Astrocyte (in vitro differentiated cells and primary cell): ENCODE results near the gene RAB11B. TPM values are rescaled to one million over a fixed set of nuclear protein-coding genes. Genes with fewer than 3 reads are reported as not detected.

ENCODE experiments used
- DNase-seq: peaks from one replicate; pipeline ENCODE4 v3.0.0-alpha.2; 2010; ENCODE audit warnings: low read depth
- FAIRE-seq: peaks from 2 replicates; lab custom pipeline; 2011; peaks lifted over from hg19 to GRCh38; lab: Jason Lieb, UNC
- H2AFZ ChIP-seq: 2 replicates; pipeline ENCODE4 v1.6.0; 2012; ENCODE audit warnings: low read depth, low read length, inconsistent platforms
- H3K27ac ChIP-seq: 2 replicates; pipeline ENCODE4 v1.5.1; 2011; ENCODE audit warnings: low read depth, low read length, inconsistent platforms
- H3K27me3 ChIP-seq: 2 replicates; pipeline ENCODE4 v1.6.0; 2011; ENCODE audit warnings: low read length, inconsistent platforms; ENCODE audit not compliant: insufficient read depth
- H3K36me3 ChIP-seq: 2 replicates; pipeline ENCODE4 v1.5.1; 2011; ENCODE audit warnings: low read length, inconsistent platforms; ENCODE audit not compliant: insufficient read depth
- H3K4me1 ChIP-seq: 2 replicates; pipeline ENCODE4 v1.5.1; 2011; ENCODE audit warnings: low read length, inconsistent platforms; ENCODE audit not compliant: insufficient read depth
- H3K4me2 ChIP-seq: 2 replicates; pipeline ENCODE4 v1.6.0; 2012; ENCODE audit warnings: low read length, inconsistent platforms
- H3K4me3 ChIP-seq: 2 replicates; pipeline ENCODE4 v1.5.1; 2011; ENCODE audit warnings: low read depth, mild to moderate bottlenecking, low read length, inconsistent platforms; ENCODE audit not compliant: insufficient read depth
- H3K79me2 ChIP-seq: 2 replicates; pipeline ENCODE4 v1.6.0; 2012; ENCODE audit warnings: mild to moderate bottlenecking, low read length, inconsistent platforms; ENCODE audit not compliant: insufficient read depth
- H3K9ac ChIP-seq: 2 replicates; pipeline ENCODE4 v1.6.0; 2012; ENCODE audit warnings: mild to moderate bottlenecking, low read length, inconsistent platforms
- H3K9me3 ChIP-seq: 2 replicates; pipeline ENCODE4 v1.5.1; 2012; ENCODE audit warnings: low read depth, mild to moderate bottlenecking, low read length, inconsistent platforms; ENCODE audit not compliant: insufficient read depth
- H4K20me1 ChIP-seq: 2 replicates; pipeline ENCODE4 v1.6.0; 2012; ENCODE audit warnings: low read length, inconsistent platforms; ENCODE audit not compliant: insufficient read depth
- H3K27ac Mint-ChIP-seq: one replicate; pipeline ENCODE4 v1.8.0; 2021; ENCODE audit warnings: mild to moderate bottlenecking, mixed read lengths; ENCODE audit not compliant: unreplicated experiment
- H3K27me3 Mint-ChIP-seq: one replicate; pipeline ENCODE4 v1.8.0; 2021; ENCODE audit warnings: low read depth, mixed read lengths; ENCODE audit not compliant: unreplicated experiment
- H3K36me3 Mint-ChIP-seq: one replicate; pipeline ENCODE4 v1.8.0; 2021; ENCODE audit warnings: low read depth, mixed read lengths; ENCODE audit not compliant: unreplicated experiment
- H3K4me1 Mint-ChIP-seq: one replicate; pipeline ENCODE4 v1.8.0; 2021; ENCODE audit warnings: low read depth, mixed read lengths; ENCODE audit not compliant: unreplicated experiment
- H3K4me3 Mint-ChIP-seq: one replicate; pipeline ENCODE4 v1.8.0; 2021; ENCODE audit warnings: mild to moderate bottlenecking, moderate library complexity, mixed read lengths; ENCODE audit not compliant: unreplicated experiment
- H3K9me3 Mint-ChIP-seq: one replicate; pipeline ENCODE4 v1.8.0; 2021; ENCODE audit warnings: mild to moderate bottlenecking, mixed read lengths; ENCODE audit not compliant: unreplicated experiment
- CTCF ChIP-seq: IDR thresholded peaks from 2 replicates; pipeline ENCODE4 v1.5.1; 2011; ENCODE audit warnings: low read depth, mild to moderate bottlenecking, inconsistent platforms, low read length, moderate library complexity; ENCODE audit not compliant: insufficient read depth
- EZH2 ChIP-seq: IDR thresholded peaks from 2 replicates; pipeline ENCODE4 v1.6.1; 2012; ENCODE audit warnings: mild to moderate bottlenecking, low read length, inconsistent platforms; ENCODE audit not compliant: insufficient read depth
- total RNA-seq: library from RNA; stranded (reverse); gene quantifications from 2 replicates; pipeline ENCODE4 v1.2.1, GENCODE V29; 2021

Gene RAB11B
- total RNA-seq, 1 donor from 2014 or later: 85.2 TPM

DNA sequence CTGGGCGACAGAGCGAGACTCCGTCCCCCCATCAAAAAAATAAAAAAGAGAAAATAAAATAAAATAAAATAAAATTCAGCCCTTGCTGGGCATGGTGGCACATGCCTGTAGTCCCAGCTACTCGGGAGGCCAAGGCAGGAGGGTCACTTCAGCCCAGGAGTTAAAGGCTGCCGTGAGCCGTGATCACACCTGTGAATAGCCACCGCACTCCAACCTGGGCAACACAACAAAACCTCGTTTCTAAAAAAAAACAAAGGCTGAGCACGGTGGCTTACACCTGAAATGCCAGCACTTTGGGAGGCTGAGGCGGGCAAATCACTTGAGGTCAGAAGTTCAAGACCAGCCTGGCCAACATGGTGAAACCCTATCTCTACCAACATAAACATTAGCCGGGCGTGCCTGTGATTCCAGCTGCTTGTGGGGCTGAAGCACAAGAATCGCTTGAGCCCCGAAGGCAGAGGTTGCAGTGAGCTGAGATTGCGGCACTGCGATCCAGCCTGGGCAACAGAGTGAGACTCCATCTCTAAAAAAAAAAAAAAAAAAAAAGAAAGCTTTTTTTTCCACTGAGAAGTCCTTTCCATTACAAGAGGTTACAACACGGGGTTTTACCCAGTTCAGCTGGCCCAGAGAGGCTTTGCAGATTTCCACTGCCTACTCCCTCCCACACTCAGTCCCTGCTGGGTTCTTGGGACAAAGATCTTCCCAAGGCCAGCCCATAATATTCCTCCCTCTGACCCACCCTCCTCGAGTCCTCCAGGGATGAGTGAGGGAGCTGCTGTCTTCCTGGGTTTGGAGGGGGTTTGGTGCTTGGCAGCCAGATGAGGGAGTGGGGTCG is 19.8 kb upstream of the RAB11B start:
- peaks cover 19% of the 10 kb centered on the region for H3K4me1 Mint-ChIP-seq
- no peak overlapping the region for H3K9ac ChIP-seq
- H4K20me1 ChIP-seq: peaks cover 23% of the 10 kb centered on the region
- H3K27ac ChIP-seq: no peak overlapping the region
- no peak overlapping the region for H3K4me3 ChIP-seq
- TF ChIP-seq CTCF: no peak
- TF ChIP-seq EZH2: no peak
- H3K9me3 Mint-ChIP-seq: peaks cover 2% of the 10 kb centered on the region
- no peaks in the 10 kb centered on the region for H3K27me3 Mint-ChIP-seq
- FAIRE-seq: no peak
- no peak for DNase-seq
- H3K27ac Mint-ChIP-seq: peak overlapping the region; percentile 34
- no peaks in the 10 kb centered on the region for H3K79me2 ChIP-seq
- no peak overlapping the region for H3K4me2 ChIP-seq
- peaks cover 35% of the 10 kb centered on the region for H3K36me3 Mint-ChIP-seq
- H3K4me3 Mint-ChIP-seq: no peak overlapping the region
- H2AFZ ChIP-seq: no peak overlapping the region
- H3K36me3 ChIP-seq: no peaks in the 10 kb centered on the region
- peaks cover 9% of the 10 kb centered on the region for H3K4me1 ChIP-seq
- no peaks in the 10 kb centered on the region for H3K9me3 ChIP-seq
- peaks cover 6% of the 10 kb centered on the region for H3K27me3 ChIP-seq

GRCh38 chr19:8371011-8371804 is 19.0 kb upstream of the RAB11B start:
- FAIRE-seq: no peak
- Mint-ChIP-seq H3K9me3 (peaks cover 2% of the 10 kb centered on the region), H3K36me3 (peaks cover 30% of the 10 kb centered on the region), H3K4me3 (no peak overlapping the region), H3K27me3 (no peaks in the 10 kb centered on the region), H3K4me1 (peaks cover 15% of the 10 kb centered on the region), H3K27ac (peak overlapping the region; percentile 34)
- Histone ChIP-seq H3K36me3 (no peaks in the 10 kb centered on the region), H3K9me3 (no peaks in the 10 kb centered on the region), H3K79me2 (no peaks in the 10 kb centered on the region), H3K9ac (no peak overlapping the region), H3K4me3 (no peak overlapping the region), H3K27me3 (peaks cover 5% of the 10 kb centered on the region), H4K20me1 (peaks cover 15% of the 10 kb centered on the region), H3K4me2 (no peak overlapping the region), H3K4me1 (peaks cover 9% of the 10 kb centered on the region), H2AFZ (no peak overlapping the region), H3K27ac (no peak overlapping the region)
- DNase-seq: no peak
- TF ChIP-seq EZH2: no peak
- no peak for TF ChIP-seq CTCF
